Renal cortical epithelial cell (primary cell): ENCODE data around the gene PIF1. TPM values are rescaled to one million over a fixed set of nuclear protein-coding genes. Genes with fewer than 3 reads are reported as not detected.
"Not testable (repeated sequence)": the region's sequence is repeated elsewhere in the genome, so short reads cannot be mapped to it uniquely, and the experiment has no call there.

ENCODE experiments used
- DNase-seq: peaks from one replicate; pipeline ENCODE4 v3.0.0-alpha.2; 2011; ENCODE audit warnings: low read depth
- total RNA-seq: library from RNA; depleted of rRNA; stranded (reverse); fragments of >200 nt; gene quantifications from 2 replicates; pipeline ENCODE4 v1.2.3, GENCODE V29; 2014

The PIF1 gene
- total RNA-seq, 1 donor from 2014 or later: 0.60 TPM

DNA sequence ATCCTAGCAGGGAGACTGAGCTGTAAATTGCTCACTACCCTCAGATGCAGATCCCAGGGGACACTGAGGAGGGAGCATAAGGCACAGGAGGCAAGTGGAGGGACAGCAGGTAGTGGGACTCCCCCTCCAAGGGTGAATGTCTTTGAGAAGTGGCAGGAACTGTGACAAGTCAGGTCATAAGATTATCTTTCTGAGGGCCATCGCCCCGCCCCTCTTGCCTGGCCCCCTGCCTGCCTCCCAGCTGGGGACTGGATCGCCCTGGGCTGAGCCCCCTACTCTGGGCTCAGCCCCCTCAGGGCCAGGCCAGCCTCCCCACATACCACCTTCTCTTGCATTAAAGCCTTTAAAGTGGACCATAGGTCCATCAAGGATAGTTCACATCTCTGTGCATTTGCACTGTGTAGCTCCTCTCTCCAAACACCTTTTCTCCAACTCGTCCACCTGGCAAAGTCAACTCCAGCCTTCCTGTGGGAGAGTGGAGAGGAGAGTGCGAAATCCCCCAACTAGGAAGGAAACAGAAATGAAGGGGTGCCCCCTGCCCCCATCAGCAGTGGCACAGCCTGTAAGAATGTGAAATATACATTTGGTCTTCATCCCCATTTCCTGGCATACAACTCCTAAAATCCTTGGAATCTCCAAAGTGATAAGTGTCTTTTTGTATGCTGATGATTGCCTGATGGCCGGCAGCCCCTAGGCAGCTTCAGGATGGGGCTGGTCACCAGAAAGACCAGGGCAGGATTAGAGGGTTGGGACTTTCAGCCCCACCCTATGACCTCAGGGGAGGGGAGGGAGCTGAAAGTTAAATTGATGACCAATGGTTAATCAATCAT lies 14.7 kb downstream of the PIF1 start:
- DNase-seq: no peak

DNA sequence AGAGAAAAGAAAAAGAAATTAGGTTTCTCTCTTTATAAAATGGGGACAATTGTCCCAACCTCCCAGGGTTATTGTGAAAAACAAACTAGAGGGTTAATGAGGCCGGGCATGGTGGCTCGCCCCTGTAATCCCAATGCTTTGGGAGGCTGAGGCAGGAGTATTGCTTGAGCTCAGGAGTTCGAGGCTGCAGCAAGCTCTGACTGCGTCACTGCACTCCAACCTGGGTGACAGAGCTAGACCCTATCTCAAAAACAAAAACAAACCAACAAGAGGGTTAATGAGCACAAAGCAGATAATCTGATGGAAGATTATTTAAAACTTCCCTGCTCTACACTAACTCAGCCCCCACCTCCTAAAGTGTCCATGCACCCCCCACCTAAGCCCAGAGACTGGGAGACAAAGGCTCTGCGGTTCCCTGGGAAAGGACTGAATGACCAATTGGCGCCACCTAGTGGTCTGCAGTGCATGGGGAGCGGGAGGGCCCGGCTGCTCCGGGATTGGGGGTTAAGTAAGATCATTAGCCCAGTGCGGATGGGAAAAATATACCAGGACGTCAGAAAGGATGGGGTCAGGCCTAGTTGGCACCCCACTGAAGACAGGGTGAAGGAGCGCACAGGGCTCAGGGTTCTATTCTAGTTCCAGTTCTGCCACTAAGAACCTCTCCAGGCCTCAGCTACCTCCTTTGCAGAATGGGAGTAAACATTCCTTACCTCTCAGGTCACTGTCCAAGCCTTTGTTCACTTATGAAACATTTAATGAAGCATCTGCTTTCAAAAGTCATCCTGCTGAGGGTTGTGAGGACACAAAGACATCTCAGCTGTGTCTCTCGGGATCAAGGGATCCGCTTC lies 15.6 kb downstream of the PIF1 start:
- DNase-seq: peak; percentile 36

DNA sequence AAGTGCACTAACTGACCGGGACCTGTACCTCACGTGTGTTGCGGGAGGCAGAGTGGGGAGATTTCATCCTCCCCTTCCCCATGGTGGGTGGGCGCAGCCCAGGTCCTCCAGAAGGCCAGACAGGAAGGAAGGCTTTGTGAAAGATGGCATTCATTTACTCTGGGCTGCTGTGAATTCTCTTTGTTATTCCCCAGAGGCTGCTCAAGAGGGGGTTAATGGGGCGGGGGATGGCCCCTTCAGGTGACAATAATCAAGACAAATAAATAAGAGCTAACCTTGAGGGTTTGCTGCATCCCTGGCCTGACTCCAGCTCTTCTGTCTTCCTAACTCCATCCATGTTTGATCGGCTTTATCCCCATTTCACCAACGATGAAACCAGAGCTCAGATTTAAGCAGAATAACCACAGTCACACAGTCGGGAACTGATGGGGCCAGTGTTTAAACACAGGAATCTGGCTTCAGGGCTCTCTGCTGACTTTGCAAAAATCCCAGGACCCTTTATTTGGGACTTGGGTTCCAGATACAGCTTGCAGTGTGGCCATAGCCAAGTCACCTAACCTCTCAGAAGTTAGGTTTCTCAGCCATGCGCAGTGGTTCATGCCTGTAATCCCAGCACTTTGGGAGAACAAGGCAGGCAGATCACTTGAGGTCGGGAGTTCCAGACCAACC lies 16.5 kb downstream of the PIF1 start:
- DNase-seq: no peak

DNA sequence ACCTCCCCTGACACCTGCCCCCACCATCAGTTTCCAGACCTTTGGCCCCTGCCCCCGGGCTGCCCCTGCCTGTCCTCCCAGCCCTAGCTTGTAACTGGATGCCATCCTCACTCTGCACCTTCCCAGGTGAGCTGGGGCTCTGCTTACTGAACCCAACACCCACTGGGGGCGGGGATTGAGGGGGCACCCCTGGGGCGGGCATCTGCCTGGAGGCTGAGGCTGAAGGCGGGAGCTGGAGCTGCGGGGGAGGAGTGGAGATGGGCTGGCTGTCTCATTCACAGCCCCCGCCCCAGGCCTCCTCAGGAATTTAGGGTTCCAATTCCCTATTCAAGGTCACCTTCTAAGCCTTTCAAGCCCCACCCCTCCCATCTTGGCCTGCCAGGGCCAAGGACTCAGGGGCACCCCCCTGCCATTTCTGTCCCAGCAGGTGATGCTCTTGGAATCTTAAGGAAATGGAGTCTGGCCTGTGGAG lies 17.7 kb downstream of the PIF1 start:
- DNase-seq: no peak

DNA sequence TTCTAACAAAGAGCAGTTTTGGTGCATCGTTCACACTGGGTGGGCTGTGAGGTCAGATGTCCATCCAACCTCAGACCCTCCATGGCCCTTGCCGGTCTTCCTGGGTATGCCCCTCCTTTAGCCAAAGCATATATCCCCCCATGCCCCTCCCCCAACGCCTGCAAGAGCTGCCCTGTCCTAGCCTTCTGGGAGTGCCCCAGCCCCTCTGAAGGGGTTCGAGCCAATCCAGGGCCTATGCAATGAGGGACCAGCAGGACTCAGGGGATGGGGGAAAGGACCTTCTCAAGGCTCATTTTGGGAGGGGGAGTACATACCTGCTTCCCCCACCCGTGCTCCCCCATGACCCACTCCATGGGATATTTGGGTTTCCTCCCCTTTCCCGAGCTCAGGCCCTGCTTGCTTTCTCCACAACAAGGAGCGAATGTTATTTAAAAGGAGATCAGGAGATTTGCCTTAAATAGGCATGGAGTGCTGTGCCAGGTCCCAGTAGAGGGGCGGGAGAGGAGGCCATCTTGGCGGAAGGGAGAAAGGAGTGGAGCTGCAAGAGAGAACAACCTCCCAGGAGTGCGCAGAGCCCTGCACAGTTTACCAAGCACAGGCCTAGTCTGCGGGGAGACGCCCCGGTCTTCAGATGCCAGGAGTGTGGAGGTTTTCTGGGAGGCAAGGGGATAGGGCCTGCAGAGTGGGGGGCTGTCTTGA lies 18.2 kb downstream of the PIF1 start:
- no peak for DNase-seq

DNA sequence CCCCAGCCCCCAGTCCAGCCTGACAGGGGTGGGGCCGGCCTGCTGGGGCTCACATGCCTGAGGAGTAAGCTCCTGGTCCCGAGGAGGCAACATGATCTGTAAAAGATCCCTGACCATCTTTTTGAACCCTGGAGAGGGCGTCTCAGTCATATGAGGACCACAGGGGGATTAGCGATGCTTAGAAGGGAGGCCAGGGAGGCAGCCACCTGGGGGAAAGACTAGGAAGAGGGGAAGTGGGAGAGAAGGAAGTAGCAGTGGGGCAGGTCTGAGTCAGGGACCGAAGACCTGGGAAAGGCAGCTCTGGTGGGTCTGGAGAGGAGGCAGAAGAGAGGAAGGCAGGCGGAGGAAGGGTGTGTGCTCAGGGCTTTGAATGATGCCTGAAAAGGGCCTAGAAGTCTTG lies 18.9 kb downstream of the PIF1 start:
- DNase-seq: no peak

DNA sequence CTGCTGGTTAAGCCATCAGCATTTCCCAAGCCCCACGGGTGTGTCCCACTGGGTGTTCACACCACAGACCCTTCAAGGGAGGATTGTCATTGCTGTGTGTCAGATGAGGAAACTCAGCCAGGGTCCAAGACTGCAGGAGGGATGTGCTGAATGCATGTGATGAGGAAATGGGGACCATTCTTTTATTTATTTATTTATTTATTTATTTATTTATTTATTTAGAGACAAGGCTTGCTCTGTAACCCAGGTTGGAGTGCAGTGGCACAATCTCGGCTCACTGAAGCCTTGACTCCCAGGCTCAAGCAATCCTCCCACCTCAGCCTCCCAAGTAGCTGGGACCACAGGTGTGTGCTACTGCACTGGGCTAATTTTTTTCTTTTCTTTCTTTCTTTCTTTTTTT lies 20.8 kb downstream of the PIF1 start:
- no peak for DNase-seq

DNA sequence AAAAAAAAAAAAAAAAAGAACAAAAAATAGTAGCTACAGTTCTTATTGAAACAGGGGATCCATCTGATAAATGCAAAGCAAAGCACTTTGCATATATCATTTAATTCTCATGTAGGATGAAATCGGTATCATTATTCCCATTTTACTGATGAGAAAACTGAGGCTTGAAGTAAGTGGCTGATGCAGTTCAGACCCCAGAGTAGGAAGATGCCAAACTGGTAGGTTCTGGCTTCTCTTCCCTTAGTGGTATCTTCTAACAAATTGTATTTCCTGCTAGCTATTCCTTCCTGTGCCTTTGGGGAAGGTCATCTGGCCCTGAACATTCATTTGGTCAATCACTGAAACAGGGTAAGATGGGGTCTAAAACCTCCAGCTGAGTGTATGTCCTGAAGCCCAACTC lies 21.9 kb downstream of the PIF1 start:
- no peak for DNase-seq

DNA sequence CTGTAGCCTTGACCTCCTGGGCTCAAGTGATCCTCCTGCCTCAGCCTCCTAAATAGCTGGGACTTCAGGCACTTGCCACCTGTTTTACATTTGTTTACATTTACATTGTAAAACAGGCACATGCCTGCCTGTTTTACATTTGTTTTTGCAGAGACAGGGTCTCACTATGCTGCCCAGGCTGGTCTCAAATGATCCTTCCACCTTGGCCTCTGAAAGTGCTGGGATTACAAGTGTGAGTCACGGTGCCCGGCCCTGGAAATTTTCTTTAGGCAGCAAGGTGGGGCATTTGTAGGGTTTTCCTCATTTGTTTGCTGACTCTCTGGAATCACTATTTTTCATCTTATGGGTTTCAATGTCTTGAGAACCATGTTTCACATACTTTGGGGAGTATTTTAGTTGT lies 25.0 kb downstream of the PIF1 start:
- DNase-seq: no peak

DNA sequence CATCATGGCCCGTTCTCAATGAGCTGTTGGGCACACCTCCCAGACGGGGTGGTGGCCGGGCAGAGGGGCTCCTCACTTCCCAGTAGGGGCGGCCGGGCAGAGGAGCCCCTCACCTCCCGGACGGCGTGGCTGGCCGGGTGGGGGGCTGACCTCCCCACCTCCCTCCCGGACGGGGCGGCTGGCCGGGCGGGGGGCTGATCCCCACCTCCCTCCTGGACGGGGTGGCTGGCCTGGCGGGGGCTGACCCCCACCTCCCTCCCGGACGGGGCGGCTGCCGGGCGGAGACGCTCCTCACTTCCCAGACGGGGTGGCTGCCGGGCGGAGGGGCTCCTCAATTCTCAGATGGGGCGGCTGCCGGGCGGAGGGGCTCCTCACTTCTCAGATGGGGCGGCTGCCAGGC lies 26.5 kb downstream of the PIF1 start:
- DNase-seq: not testable (repeated sequence)

DNA sequence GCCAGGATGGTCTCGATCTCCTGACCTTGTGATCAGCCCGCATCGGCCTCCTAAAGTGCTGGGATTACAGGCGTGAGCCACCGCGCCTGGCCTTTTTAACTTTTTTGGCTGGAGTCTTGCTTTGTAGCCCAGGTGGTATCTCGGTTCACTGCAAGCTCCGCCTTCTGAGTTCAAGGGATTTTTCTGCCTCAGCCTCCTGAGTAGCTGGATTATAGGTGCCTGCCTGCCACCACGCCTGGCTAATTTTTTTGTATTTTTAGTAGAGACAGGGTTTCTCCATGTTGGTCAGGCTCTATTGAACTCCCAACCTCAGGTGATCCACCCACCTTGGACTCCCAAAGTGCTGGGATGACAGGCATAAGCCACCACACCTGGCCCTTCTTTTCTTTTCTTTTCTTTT lies 29.5 kb downstream of the PIF1 start:
- not testable (repeated sequence) for DNase-seq

DNA sequence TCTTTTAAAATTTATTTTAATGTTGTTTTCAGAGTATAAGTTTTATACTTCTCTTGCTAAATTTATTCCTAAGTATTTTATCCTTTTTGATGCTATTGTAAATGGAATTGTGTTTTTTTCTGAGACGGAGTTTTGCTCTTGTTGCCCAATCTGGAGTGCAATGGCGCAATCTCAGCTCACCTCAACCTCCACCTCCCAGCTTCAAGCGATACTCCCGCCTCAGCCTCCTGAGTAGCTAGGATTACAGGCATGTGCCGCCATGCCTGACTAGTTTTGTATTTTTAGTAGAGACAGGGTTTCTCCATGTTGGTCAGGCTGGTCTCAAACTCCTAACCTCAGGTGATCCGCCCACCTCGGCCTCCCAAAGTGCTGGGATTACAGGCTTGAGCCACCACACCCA lies 30.1 kb downstream of the PIF1 start:
- DNase-seq: not testable (repeated sequence)

DNA sequence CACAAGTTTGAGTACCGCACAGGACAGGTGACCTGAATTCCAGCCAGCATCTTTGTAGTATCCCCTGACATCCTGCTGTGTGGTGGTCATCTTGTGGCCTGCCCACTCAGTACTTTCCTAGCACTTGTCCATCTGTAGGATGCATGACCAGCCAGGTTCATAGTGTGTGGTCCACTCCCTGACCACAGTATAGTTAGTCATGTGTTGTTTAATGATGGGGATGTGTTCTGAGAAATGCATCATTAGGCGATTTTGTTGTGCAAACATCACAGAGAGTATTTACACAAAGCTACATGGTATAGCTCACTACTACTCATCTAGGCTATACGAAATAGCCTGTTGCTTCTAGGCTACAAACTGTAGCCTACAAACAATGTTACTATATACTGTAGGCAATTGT lies 33.2 kb downstream of the PIF1 start:
- DNase-seq: peak; percentile 19

DNA sequence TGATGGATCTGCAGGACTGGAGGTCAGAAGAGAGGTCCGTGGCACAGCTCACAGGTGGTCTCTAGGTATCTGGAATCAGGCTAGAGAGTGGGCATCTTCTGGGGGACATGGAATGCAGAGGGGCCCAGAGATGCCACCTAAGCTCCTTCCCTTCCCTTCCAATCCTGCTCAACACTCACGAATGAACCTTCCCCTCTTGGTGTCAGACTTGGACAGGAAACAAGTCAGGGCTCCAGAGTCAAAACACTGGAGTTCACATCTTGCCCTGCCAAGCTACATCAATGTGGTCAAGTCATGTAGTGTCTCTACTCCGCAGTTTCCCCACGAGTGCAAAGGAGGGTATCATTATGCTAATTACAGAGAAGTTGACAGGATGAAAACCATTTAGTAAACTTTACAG lies 34.0 kb downstream of the PIF1 start:
- no peak for DNase-seq

DNA sequence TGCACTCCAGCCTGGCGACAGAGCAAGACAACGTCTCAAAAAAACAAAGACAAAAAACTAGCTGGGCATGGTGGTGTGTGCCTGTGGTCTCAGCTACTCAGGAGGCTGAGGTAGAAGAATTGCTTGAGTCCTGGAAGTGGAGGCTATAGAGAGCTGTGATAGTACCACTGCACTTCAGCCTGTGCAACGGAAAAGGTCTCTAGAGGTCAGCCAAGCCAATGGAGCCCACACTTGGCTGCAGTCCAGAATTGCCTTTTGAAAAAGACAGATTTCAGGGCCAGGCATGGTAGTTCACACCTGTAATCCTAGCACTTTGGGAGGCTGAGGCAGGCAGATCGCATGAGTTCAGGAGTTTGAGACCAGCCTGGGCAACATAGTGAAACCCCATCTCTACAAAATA lies 41.7 kb downstream of the PIF1 start:
- no peak for DNase-seq

DNA sequence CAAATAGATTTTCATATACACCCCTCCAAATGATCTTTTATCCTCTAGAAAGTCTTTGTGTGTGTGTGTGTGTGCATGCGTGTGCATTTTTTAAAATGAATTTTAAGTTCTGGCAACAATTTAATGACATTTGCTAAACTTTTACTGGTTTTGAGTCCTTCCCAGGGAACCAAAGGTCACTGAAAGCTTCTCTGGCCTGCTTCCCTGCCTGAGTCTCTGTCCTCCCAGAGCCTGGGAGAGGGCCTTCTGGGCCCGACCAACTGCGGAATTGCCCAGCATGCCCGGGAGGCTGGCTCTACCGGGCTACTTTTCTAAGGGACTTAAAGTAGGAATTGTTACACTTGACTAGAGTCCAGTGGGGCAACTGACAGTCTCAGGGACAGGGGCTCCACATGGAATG lies 42.7 kb downstream of the PIF1 start:
- DNase-seq: no peak

DNA sequence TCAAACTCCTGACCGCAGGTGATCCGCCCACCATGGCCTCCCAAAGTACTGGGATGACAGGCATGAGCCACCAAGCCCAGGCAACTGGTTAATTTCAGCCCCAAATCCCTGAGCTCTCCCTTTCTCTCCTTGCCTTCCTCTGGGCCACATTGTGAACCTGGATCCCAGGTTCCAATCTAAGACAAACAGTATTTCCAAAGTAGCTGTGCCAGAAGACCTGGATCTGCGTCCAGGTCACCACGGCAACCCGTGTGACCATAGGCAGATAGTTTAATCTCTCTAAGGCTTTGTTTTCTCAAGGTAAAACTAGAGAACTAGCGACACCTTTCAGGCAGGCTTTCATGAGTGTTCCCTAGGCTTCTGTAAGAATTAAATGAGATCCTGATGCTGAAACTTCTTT lies 44.1 kb downstream of the PIF1 start:
- no peak for DNase-seq

DNA sequence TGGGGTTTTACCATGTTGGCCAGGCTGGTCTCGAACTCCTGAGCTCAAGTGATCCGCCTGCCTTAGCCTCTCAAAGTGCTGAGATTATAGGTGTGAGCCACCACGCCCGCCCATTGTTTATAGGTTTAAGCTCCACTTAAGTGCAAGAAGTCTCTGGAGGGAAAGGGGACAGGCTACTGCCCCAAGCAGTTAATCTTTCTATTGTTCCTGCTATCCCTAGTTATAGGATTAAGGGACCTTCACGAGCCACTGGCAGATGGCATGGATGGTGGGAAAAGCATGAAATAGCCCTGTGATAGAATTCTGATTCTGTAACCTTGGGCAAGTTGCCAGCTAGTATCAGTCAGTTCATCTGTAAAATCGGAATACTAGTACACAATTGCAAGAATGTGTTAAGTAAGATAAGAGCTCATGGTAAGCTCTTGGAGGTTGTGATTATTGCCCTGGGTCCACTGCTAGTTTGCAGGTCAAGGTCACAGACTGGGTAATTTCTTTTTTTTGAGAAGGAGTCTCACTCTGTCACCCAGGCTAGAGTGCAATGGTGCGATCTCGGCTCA lies 44.8 kb downstream of the PIF1 start:
- DNase-seq: no peak

DNA sequence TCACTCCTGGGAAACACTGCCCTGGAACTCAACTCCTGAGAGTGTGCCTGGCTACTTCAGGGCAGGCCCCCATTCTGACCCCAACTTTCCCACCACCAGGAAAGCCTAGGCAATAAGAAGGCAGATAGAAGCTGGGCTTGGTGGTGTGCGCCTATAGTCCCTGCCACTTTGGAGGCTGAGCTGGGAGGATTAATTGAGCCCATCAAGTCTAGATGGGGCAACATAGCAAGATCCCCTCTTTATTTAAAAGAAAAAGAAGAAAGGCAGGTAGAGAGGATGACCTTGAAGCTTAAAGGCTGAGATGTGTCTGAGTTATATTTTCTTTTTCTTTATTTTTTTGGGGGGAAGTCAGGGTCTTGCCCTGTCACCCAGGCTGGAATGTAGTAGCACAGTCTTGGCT lies 45.8 kb downstream of the PIF1 start:
- no peak for DNase-seq

DNA sequence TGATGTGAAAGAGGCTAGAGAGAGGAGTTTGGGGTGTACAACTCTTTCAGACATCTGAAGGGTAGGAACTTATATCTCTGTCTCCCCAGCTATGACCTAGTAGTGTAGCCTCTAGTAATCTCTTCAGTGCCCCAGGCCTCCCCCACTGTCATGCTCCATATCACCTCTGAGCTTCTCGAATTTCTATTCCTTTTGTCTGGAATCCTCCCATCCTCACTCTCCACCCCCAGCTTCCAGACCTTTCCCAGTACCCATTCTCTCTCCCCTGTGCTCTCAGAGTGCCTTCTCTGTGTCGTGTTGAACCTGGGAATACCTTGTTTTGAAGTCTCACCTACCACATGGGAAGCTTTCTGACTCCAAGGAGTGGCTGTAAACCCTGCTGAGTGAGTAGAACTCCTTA lies 46.4 kb downstream of the PIF1 start:
- no peak for DNase-seq

DNA sequence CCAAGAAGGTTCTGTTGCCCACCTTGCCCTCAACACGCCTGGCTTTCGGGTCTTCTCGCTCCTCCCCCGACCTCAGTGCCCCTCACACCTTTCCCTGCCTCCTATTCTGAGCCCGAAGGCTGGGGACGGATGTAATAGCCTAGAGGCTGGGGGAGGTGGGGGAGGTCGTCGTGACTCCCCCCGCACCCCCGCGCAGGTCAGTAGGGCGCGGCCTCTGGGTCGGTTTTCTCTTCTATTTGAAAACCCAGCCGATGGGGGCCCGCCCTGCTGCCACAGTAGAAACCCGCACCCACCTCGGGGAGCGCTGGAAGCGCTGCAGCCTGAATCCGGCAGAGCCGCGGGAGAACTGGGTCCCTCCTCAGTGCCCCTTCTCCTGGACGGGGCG lies 49.1 kb downstream of the PIF1 start:
- DNase-seq: no peak
